GM20000 (cell line): Measurements from ENCODE around the gene IFNA21.
"Not testable (repeated sequence)": the region's sequence is repeated elsewhere in the genome, so short reads cannot be mapped to it uniquely, and the experiment has no call there.

ENCODE experiments used
- DNase-seq: peaks from one replicate; pipeline ENCODE4 v3.0.0; 2012; ENCODE audit warnings: low spot score
- TF ChIP-seq, protein P1 (sequence below): IDR thresholded peaks from 2 replicates; pipeline ENCODE4 v1.5.1; 2012; ENCODE audit warnings: mild to moderate bottlenecking, control low read depth; ENCODE audit errors: extremely low read depth, missing control alignments

The IFNA21 gene

DNA sequence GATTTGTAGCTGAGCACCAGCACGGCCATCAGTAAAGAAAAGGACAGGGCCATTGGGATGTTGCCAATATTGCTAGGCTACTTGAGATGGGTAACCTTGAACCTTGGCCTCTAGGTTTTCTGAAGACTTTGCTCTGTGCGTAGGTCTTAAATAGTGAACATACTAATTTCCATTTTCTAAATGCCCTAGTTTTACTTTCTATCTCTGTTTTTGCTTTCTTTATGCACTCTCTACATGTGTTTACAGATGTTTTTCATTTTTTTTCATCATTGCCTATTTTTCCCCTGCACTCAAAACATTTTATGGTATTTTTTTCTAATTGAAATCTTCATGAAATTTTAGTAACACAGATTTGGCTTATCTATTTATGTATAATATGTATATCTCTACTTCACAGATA, at the start of gene IFNA21:
IFNA21 (minus strand) TSS at position 101 of the 400 bp plus-strand sequence; CDS start at position 53, 48 bp downstream.
- DNase-seq = not testable (repeated sequence)

DNA sequence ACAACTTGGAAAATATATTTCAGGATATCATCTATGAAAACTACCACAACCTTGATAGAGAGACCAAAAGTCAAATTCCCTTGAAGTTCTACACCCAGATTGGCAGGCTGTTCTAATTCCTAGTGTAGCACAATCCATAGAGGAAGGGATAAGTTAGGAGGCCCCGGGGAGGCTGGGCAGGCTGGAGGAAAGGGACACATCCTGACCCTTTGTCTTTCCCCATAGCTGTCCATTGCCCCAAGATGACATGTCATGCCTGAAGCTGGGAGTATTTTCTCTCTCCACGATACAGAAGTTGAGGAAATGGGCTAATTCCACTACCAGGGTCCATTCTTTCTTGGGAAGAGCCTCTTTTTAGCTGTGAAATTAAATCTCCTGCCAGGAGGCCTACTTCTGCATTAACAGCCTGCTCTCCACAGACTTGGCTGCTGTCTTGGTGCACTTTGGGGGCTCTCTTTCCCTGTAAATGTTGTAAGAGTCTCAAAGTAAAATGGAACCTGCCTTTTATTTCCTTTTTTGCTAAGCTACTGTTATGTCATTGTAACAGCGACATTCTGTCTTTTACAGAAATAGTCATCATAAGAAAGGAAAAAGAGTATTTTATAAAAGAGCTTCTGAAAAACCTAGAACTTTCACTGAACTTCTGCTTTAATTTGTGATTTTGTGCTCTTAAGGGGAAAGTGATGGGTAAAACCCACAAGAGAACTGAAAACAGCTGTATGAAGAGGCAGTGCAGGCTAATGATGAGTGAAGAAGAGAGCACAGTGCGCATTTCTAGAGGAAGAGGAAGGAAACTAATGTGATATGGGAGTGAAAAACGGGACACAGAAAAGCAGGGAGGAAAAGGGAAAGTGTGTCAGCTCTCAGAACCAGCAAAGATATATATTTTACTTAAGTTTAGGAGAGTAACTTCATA, 47.2 kb upstream of the IFNA21 start:
- TF ChIP-seq, protein P1, sequence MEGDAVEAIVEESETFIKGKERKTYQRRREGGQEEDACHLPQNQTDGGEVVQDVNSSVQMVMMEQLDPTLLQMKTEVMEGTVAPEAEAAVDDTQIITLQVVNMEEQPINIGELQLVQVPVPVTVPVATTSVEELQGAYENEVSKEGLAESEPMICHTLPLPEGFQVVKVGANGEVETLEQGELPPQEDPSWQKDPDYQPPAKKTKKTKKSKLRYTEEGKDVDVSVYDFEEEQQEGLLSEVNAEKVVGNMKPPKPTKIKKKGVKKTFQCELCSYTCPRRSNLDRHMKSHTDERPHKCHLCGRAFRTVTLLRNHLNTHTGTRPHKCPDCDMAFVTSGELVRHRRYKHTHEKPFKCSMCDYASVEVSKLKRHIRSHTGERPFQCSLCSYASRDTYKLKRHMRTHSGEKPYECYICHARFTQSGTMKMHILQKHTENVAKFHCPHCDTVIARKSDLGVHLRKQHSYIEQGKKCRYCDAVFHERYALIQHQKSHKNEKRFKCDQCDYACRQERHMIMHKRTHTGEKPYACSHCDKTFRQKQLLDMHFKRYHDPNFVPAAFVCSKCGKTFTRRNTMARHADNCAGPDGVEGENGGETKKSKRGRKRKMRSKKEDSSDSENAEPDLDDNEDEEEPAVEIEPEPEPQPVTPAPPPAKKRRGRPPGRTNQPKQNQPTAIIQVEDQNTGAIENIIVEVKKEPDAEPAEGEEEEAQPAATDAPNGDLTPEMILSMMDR = peak; percentile 23
- peak; percentile 14 for DNase-seq

DNA sequence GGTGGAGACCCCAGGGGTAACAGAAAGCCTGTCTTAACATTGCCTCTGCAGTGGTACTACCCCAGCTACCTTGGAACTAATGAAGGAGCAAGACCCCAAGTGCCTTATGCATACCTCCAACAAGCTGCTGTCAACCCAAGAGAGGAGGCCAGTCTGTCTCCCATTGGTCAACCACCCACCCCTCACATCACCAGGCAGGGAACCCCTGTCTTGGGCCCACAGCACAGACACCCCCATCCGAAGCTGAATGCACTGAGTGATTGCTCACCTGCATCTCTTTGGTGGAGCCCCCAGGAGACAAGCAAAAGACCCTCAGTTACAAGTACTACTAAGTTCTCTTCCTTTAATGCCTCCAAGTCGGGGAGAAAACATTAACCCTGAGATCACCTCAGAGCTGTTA, 45.7 kb upstream of the IFNA21 start:
- not testable (repeated sequence) for DNase-seq

DNA sequence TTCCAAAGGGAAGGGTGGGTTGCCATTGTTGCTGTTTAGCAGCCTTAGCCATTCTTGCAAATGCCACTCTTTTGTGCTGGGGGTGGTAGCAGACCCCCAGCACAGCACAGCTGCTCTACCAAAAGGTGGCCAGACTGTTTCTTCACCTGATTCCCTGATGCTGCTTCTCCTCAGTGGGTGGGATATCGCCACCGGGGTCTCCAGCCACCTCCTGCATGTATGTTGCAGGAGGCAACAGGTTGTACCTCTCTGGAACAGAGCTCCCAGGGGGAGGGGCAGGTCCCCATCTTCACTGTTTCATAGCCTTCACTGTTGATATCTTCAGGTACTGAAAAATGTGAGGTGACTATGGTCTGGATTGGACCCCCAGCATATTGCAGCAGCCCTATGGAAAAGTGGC, 44.3 kb upstream of the IFNA21 start:
- DNase-seq = not testable (repeated sequence)

DNA sequence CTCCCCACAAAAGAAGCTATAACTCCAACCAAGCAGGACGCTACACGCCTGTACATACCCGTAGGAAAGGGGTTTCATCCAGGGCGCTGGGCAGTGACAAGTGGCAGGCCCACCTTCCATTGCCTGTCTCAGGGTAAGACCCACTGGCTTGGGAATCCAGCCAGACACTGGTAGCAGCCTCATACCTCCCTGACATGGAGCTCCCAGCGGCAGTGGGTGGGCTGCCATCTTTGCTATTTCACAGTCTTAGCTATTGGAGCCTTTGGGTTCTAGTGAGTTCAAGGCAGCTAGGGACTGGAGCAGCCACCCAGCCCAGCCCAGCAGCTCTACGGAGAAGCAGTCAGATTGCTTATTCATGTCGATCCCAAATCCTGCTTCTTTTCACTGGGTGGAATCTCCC, 43.9 kb upstream of the IFNA21 start:
- TF ChIP-seq, protein P1 = no peak
- no peak for DNase-seq

DNA sequence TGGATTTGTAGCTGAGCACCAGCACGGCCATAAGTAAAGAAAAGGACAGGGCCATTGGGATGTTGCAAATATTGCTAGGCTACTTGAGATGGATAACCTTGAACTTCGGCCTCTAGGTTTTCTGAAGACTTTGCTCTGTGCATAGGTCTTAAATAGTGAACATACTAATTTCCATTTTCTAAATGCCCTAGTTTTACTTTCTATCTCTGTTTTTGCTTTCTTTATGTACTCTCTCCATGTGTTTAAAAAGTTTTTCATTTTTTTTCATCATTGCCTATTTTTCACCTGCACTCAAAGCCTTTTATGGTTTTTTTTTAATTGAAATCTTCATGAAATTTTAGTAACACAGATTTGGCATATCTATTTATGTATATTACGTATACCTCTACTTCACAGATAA, 40.6 kb upstream of the IFNA21 start, which contains the start of gene IFNA10:
IFNA10 (minus strand) TSS at position 101 of the 400 bp plus-strand sequence; CDS start at position 55, 46 bp downstream.
- DNase-seq = not testable (repeated sequence)

DNA sequence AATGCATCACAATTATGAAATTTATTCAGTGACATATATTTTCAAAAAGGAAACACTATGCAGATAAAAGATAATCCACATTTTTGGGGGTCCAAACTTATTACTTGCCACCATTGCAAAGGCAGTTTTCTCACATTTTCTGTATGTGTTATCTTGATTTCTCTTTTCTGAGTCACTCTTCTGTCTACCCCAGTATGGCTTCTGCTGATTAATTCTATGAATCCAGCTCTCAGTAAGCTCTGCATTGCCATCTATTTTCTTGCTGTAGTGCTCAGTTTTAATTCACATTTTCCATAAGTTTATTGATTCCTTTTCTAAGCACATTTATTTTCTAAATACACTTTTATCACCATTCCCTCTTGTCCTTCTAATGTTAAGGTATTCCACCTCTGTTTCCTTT, 38.7 kb upstream of the IFNA21 start:
- no peak for DNase-seq
- TF ChIP-seq, protein P1 = no peak

DNA sequence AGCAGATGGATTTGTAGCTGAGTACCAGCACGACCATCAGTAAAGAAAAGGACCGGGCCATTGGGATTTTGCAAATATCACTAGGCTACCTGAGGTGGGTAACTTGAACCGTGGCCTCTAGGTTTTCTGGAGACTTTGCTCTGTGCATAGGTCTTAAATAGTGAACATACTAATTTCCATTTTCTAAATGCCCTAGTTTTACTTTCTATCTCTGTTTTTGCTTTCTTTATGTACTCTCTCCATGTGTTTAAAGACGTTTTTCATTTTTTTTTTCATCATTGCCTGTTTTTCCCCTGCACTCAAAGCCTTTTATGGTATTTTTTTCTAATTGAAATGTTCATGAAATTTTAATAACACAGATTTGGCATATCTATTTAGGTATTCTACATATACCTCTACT, 35.6 kb upstream of the IFNA21 start, which contains the start of gene IFNA7:
IFNA7 (minus strand) TSS at position 101 of the 400 bp plus-strand sequence; CDS start at position 61, 40 bp downstream.
- not testable (repeated sequence) for DNase-seq

DNA sequence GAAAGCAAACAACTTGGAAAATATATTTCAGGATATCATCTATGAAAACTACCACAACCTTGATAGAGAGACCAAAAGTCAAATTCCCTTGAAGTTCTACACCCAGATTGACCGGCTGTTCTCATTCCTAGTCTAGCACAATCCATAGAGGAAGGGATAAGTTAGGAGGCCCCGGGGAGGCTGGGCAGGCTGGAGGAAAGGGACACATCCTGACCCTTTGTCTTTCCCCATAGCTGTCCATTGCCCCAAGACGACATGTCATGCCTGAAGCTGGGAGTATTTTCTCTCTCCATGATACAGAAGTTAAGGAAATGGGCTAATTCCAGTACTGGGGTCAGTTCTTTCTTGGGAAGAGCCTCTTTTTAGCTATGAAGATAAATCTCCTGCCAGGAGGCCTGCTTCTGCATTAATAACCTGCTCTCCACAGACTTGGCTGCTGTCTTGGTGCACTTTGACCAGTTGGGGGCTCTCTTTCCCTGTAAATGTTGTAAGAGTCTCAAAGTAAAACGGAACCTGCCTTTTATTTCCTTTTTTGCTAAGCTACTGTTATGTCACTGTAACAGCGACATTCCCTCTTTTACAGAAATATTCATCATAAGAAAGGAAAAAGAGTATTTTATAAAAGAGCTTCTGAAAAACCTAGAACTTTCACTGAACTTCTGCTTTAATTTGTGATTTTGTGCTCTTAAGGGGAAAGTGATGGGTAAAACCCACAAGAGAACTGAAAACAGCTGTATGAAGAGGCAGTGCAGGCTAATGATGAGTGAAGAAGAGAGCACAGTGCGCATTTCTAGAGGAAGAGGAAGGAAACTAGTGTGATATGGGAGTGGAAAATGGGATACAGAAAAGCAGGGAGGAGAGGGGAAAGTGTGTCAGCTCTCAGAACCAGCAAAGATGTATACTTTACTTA, 28.7 kb upstream of the IFNA21 start:
- peak; percentile 9 for DNase-seq
- TF ChIP-seq, protein P1 = peak; percentile 71

DNA sequence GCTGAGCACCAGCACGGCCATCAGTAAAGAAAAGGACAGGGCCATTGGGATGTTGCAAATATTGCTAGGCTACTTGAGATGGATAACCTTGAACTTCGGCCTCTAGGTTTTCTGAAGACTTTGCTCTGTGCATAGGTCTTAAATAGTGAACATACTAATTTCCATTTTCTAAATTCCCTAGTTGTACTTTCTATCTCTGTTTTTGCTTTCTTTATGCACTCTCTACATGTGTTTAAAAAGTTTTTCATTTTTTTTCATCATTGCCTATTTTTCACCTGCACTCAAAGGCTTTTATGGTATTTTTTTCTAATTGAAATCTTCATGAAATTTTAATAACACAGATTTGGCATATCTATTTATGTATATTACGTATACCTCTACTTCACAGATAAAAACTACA, 21.0 kb upstream of the IFNA21 start, which contains the start of gene IFNA4:
IFNA4 (minus strand) TSS at position 101 of the 400 bp plus-strand sequence; CDS start at position 45, 56 bp downstream.
- DNase-seq = not testable (repeated sequence)
